GM12878 (cell line): Measurements from ENCODE around the gene ARID4B.

Experiments
- BMI1 ChIP-seq: fragments of 450-650 bp; IDR thresholded peaks from 2 replicates; pipeline ENCODE4 v1.6.1; 2016; ENCODE audit warnings: mild to moderate bottlenecking, moderate library complexity, borderline replicate concordance
- EZH2 ChIP-seq: IDR thresholded peaks from 2 replicates; pipeline ENCODE4 v1.6.1; 2012; ENCODE audit warnings: low read depth, mild to moderate bottlenecking, control low read depth, inconsistent platforms, low read length, borderline replicate concordance; ENCODE audit not compliant: control insufficient read depth
- FOXM1 ChIP-seq: IDR thresholded peaks from 2 replicates; pipeline ENCODE4 v1.6.1; 2012; ENCODE audit warnings: low read depth, mild to moderate bottlenecking, inconsistent platforms, low read length, moderate library complexity
- HDAC2 ChIP-seq: fragments of 200-600 bp; sonication (generic); IDR thresholded peaks from 2 replicates; pipeline ENCODE4 v1.6.1; 2017
- POLR2A ChIP-seq: IDR thresholded peaks from 2 replicates; pipeline ENCODE4 v1.6.1; 2011; ENCODE audit warnings: low read depth, mild to moderate bottlenecking, low read length
- POLR2AphosphoS5 ChIP-seq: IDR thresholded peaks from 2 replicates; pipeline ENCODE4 v1.6.1; 2011; ENCODE audit warnings: mild to moderate bottlenecking, low read length, inconsistent platforms
- SP1 ChIP-seq: IDR thresholded peaks from one replicate; pipeline ENCODE4 v1.6.1; 2011; ENCODE audit warnings: low read depth, low read length
- TAF1 ChIP-seq: IDR thresholded peaks from 2 replicates; pipeline ENCODE4 v1.6.1; 2011; ENCODE audit warnings: mild to moderate bottlenecking, low read depth, low read length, borderline replicate concordance
- TCF12 ChIP-seq: IDR thresholded peaks from 2 replicates; pipeline ENCODE4 v1.6.1; 2011; ENCODE audit warnings: low read depth, mild to moderate bottlenecking, low read length
- WRNIP1 ChIP-seq: IDR thresholded peaks from 2 replicates; pipeline ENCODE4 v1.6.1; 2011; ENCODE audit warnings: low read depth, low read length, improper control_type of control experiment, borderline replicate concordance
- TF ChIP-seq, protein P1 (sequence below): IDR thresholded peaks from 2 replicates; pipeline ENCODE4 v1.6.1; 2012; ENCODE audit warnings: low read depth, low read length, improper control_type of control experiment
- TF ChIP-seq, protein P2 (sequence below), 3 experiments: IDR thresholded peaks in 2 of 3; conservative IDR thresholded peaks in 1 of 3; 2 replicates each; pipeline ENCODE4 v1.5.1; 2011; ENCODE audit warnings: low read depth in 3 of 3, low read length in 3 of 3, mild to moderate bottlenecking in 3 of 3, control low read depth in 2 of 3, moderate library complexity in 2 of 3, inconsistent platforms in 1 of 3, mixed read lengths in 1 of 3; ENCODE audit not compliant: control insufficient read depth in 2 of 3, insufficient read depth in 1 of 3; ENCODE audit errors: extremely low read depth in 1 of 3
- TF ChIP-seq, protein P3 (sequence below): IDR thresholded peaks from 2 replicates; pipeline ENCODE4 v1.6.1; 2012; ENCODE audit warnings: low read depth, low read length, improper control_type of control experiment

DNA sequence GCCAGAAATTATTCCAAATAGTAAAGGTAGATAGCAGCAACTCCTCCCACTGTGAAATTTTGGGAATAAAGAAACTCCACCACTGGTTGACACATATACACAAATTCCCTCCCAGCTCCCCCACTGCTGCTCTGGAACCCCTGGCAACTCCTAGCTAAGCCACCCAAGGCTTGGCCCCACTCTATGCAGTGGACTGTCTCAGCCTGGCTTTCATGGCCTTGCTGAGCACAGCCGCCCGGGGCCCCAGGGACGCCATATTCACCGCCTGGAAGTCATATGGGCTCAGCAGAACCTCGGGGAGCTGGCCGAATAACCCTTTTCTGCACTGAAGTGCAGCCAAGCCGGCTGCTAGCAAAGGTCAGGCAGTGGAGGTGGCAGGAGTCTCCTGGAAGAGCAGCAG is 151.5 kb downstream of the ARID4B start:
- TF ChIP-seq EZH2, result no peak
- no peak for TF ChIP-seq POLR2AphosphoS5
- TF ChIP-seq, protein P1, sequence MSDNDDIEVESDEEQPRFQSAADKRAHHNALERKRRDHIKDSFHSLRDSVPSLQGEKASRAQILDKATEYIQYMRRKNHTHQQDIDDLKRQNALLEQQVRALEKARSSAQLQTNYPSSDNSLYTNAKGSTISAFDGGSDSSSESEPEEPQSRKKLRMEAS, result no peak
- no peak for TF ChIP-seq SP1
- TF ChIP-seq FOXM1, result no peak
- TF ChIP-seq, protein P2, sequence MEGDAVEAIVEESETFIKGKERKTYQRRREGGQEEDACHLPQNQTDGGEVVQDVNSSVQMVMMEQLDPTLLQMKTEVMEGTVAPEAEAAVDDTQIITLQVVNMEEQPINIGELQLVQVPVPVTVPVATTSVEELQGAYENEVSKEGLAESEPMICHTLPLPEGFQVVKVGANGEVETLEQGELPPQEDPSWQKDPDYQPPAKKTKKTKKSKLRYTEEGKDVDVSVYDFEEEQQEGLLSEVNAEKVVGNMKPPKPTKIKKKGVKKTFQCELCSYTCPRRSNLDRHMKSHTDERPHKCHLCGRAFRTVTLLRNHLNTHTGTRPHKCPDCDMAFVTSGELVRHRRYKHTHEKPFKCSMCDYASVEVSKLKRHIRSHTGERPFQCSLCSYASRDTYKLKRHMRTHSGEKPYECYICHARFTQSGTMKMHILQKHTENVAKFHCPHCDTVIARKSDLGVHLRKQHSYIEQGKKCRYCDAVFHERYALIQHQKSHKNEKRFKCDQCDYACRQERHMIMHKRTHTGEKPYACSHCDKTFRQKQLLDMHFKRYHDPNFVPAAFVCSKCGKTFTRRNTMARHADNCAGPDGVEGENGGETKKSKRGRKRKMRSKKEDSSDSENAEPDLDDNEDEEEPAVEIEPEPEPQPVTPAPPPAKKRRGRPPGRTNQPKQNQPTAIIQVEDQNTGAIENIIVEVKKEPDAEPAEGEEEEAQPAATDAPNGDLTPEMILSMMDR (IDR thresholded peaks at IDR 0.05 in 2 of 3, conservative IDR thresholded peaks at IDR 0.05 in 1 of 3; ENCODE audit: control insufficient read depth in 2 of 3, extremely low read depth in 1 of 3, insufficient read depth in 1 of 3, low read depth in 3 of 3, low read length in 3 of 3), result no peak
- TF ChIP-seq BMI1, result no peak
- TF ChIP-seq, protein P3, sequence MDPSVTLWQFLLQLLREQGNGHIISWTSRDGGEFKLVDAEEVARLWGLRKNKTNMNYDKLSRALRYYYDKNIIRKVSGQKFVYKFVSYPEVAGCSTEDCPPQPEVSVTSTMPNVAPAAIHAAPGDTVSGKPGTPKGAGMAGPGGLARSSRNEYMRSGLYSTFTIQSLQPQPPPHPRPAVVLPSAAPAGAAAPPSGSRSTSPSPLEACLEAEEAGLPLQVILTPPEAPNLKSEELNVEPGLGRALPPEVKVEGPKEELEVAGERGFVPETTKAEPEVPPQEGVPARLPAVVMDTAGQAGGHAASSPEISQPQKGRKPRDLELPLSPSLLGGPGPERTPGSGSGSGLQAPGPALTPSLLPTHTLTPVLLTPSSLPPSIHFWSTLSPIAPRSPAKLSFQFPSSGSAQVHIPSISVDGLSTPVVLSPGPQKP, result no peak
- no peak for TF ChIP-seq TCF12
- no peak for TF ChIP-seq HDAC2
- no peak for TF ChIP-seq POLR2A
- no peak for TF ChIP-seq WRNIP1
- TF ChIP-seq TAF1, result no peak
